Loucy (cell line): Measurements from ENCODE around the gene MPND.

Experiments
- H2AFZ ChIP-seq: fragments of 200-600 bp; sonication (generic); 2 replicates; pipeline ENCODE4 v1.6.0; 2016; ENCODE audit warnings: antibody characterized with exemption, mild to moderate bottlenecking, low read length, moderate library complexity
- H3F3A ChIP-seq: fragments of 200-600 bp; 2 replicates; pipeline ENCODE4 v1.6.0; 2016; ENCODE audit warnings: antibody characterized with exemption, low read depth, mild to moderate bottlenecking
- H3K27me3 ChIP-seq: fragments of 200-600 bp; sonication (generic); 2 replicates; pipeline ENCODE4 v1.6.1; 2014; ENCODE audit warnings: low read length, mild to moderate bottlenecking; ENCODE audit not compliant: insufficient read depth, poor library complexity, severe bottlenecking
- H3K36me3 ChIP-seq: fragments of 200-600 bp; sonication (generic); 2 replicates; pipeline ENCODE4 v1.6.1; 2016; ENCODE audit warnings: low read length; ENCODE audit not compliant: insufficient read depth
- H3K4me1 ChIP-seq: fragments of 200-600 bp; sonication (generic); 2 replicates; pipeline ENCODE4 v1.5.1; 2014; ENCODE audit warnings: low read length, mild to moderate bottlenecking; ENCODE audit not compliant: insufficient read depth, poor library complexity, severe bottlenecking
- H3K4me2 ChIP-seq: fragments of 200-600 bp; sonication (generic); 2 replicates; pipeline ENCODE4 v1.6.0; 2014; ENCODE audit warnings: antibody characterized with exemption, low read length, low read depth, mild to moderate bottlenecking; ENCODE audit not compliant: poor library complexity, severe bottlenecking
- H3K4me3 ChIP-seq: fragments of 200-600 bp; sonication (generic); 2 replicates; pipeline ENCODE4 v1.5.1; 2014; ENCODE audit warnings: low read length, mild to moderate bottlenecking, mixed read lengths; ENCODE audit not compliant: poor library complexity, severe bottlenecking
- H3K79me2 ChIP-seq: fragments of 200-600 bp; sonication (generic); 2 replicates; pipeline ENCODE4 v1.6.1; 2014; ENCODE audit warnings: low read length; ENCODE audit not compliant: insufficient read depth
- H3K9ac ChIP-seq: fragments of 200-600 bp; sonication (generic); 2 replicates; pipeline ENCODE4 v1.6.0; 2014; ENCODE audit warnings: mild to moderate bottlenecking, low read depth, low read length, moderate library complexity; ENCODE audit not compliant: poor library complexity, severe bottlenecking
- H3K9me2 ChIP-seq: fragments of 200-600 bp; sonication (generic); replicated peaks from 2 replicates; pipeline ENCODE4 v1.6.1; 2016; ENCODE audit warnings: low read depth, low read length, mixed read lengths
- H3K9me3 ChIP-seq: fragments of 200-600 bp; sonication (generic); 2 replicates; pipeline ENCODE4 v1.6.1; 2014; ENCODE audit warnings: mild to moderate bottlenecking, antibody characterized with exemption, low read length, low read depth; ENCODE audit not compliant: insufficient read depth
- H4K20me1 ChIP-seq: fragments of 200-600 bp; sonication (generic); 2 replicates; pipeline ENCODE4 v1.6.0; 2014; ENCODE audit warnings: antibody characterized with exemption, low read length, mild to moderate bottlenecking; ENCODE audit not compliant: insufficient read depth, poor library complexity, severe bottlenecking
- EZH2phosphoT487 ChIP-seq: fragments of 200-600 bp; IDR thresholded peaks from 2 replicates; pipeline ENCODE4 v1.6.1; 2018; ENCODE audit warnings: antibody characterized with exemption, mild to moderate bottlenecking, moderate library complexity, borderline replicate concordance
- TF ChIP-seq, protein P1 (sequence below): fragments of 200-600 bp; sonication (generic); conservative IDR thresholded peaks from 2 replicates; pipeline ENCODE4 v1.5.1; 2014; ENCODE audit warnings: mild to moderate bottlenecking, antibody characterized with exemption, low read length

MPND gene

DNA sequence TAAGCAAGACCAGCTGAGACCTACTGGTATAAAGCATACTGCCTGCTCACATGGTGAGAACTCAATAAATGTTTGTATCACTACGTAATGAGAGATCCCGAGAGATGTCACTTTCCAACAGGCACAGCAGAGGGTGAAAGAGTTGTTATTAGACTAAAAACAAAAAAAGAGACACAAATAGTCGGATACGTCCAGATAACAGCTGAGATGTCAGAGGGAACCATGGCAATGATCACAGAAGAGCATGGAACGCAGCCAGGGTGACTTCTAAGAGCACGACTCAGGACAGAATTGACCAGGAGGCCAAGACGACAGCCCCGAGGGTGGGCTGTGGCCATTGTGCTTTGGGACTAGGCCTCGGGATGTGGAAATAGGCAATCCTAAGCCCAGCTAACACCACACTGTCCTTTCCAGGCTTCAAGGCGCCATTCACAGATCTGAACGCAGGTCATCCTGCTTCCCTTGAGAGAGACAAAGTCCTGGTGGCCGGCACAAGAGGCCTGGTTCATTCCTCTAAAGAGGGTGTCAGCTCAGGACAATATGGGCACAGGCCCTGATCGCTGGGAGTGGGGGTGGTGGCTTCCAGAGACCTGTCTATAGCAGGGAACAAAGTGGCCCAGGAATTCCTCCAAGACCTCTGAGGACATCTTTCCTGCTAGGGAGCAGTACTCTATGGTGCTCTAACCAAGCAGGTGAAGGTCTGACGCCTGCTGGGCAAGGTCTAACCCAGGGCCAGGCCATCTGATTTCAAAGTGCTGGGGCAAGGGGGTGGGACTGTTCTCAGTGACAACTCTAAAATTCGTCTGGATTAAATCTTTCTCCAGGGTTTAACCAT, 53.8 kb downstream of the MPND start:
- Histone ChIP-seq H3K4me1 (peaks cover 35% of the 10 kb centered on the region), H3F3A (no peaks in the 10 kb centered on the region), H3K79me2 (peaks cover 77% of the 10 kb centered on the region), H2AFZ (no peak overlapping the region), H3K4me2 (peak overlapping the region; percentile 98), H4K20me1 (peaks cover 59% of the 10 kb centered on the region), H3K36me3 (no peaks in the 10 kb centered on the region), H3K9me3 (no peaks in the 10 kb centered on the region), H3K4me3 (peak overlapping the region; percentile 20), H3K27me3 (no peaks in the 10 kb centered on the region), H3K9ac (peak overlapping the region; percentile 37), H3K9me2 (no peaks in the 10 kb centered on the region)
- TF ChIP-seq EZH2phosphoT487: no peak
- TF ChIP-seq, protein P1, sequence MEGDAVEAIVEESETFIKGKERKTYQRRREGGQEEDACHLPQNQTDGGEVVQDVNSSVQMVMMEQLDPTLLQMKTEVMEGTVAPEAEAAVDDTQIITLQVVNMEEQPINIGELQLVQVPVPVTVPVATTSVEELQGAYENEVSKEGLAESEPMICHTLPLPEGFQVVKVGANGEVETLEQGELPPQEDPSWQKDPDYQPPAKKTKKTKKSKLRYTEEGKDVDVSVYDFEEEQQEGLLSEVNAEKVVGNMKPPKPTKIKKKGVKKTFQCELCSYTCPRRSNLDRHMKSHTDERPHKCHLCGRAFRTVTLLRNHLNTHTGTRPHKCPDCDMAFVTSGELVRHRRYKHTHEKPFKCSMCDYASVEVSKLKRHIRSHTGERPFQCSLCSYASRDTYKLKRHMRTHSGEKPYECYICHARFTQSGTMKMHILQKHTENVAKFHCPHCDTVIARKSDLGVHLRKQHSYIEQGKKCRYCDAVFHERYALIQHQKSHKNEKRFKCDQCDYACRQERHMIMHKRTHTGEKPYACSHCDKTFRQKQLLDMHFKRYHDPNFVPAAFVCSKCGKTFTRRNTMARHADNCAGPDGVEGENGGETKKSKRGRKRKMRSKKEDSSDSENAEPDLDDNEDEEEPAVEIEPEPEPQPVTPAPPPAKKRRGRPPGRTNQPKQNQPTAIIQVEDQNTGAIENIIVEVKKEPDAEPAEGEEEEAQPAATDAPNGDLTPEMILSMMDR: no peak

DNA sequence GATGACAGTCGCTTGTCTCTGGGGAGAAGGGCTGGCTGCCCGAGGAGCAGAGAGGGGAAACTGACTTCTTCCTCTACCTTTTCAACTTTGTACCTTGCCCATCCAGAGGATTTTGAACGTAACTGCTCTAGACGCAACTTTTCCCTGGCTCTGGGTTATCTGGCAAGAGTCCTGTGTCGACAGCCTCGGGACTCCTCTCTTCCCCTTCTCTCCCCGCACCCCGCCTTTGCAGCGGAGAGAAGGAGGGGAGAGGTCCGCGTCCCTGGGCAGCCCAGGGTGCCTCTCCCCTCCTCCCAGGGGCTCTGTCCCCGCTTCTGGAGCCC, 56.4 kb downstream of the MPND start:
- peaks cover 75% of the 10 kb centered on the region for H3K79me2 ChIP-seq
- H3K4me2 ChIP-seq: peak overlapping the region; percentile 98
- H3K9ac ChIP-seq: peak overlapping the region; percentile 91
- H4K20me1 ChIP-seq: peaks cover 65% of the 10 kb centered on the region
- H3K4me3 ChIP-seq: peak overlapping the region; percentile 92
- peaks cover 5% of the 10 kb centered on the region for H3K27me3 ChIP-seq
- H3K36me3 ChIP-seq: no peaks in the 10 kb centered on the region
- H3K9me2 ChIP-seq: no peaks in the 10 kb centered on the region
- no peaks in the 10 kb centered on the region for H3K9me3 ChIP-seq
- H3F3A ChIP-seq: no peaks in the 10 kb centered on the region
- H2AFZ ChIP-seq: peak overlapping the region; percentile 77
- H3K4me1 ChIP-seq: peaks cover 42% of the 10 kb centered on the region
- TF ChIP-seq, protein P1: no peak
- no peak for TF ChIP-seq EZH2phosphoT487

- Histone ChIP-seq H3K4me3 (peak within 1 kb of the TSS; percentile 99), H3F3A (no peaks in the 10 kb centered on the region), H3K9me3 (no peaks in the 10 kb centered on the region), H4K20me1 (peaks cover 65% of the 10 kb centered on the region), H2AFZ (peak within 1 kb of the TSS; percentile 77), H3K27me3 (peaks cover 5% of the 10 kb centered on the region), H3K9me2 (no peaks in the 10 kb centered on the region), H3K4me2 (peak within 1 kb of the TSS; percentile 98), H3K36me3 (no peaks in the 10 kb centered on the region), H3K4me1 (peaks cover 42% of the 10 kb centered on the region), H3K9ac (peak within 1 kb of the TSS; percentile 91), H3K79me2 (peaks cover 75% of the 10 kb centered on the region)
- no peak for TF ChIP-seq EZH2phosphoT487
- TF ChIP-seq, protein P1: peak; percentile 83
Measured at GRCh38 chr19:4400135-4400936, 57.0 kb downstream of the MPND start, which contains the start of gene SH3GL1. Gene SH3GL1, minus strand, starts transcription at chr19:4400547. Its CDS starts 179 bp downstream, at chr19:4400368.
